Suprapubic skin (tissue), 3 donors: ENCODE data around the gene MAP3K1.

ENCODE experiments used
- CTCF ChIP-seq, 2 donors: fragments of 200-600 bp in 1 of 2; fragments of 450-650 bp in 1 of 2; sonication (generic) in 1 of 2; IDR thresholded peaks; one replicate each; pipeline ENCODE4 v1.5.1; 2016 to 2019; ENCODE audit warnings: antibody characterized with exemption in 2 of 2, mild to moderate bottlenecking in 1 of 2, moderate library complexity in 1 of 2
- EP300 ChIP-seq: sonication (generic); formaldehyde crosslinking; IDR thresholded peaks from one replicate; pipeline ENCODE4 v1.6.1; 2017; ENCODE audit warnings: antibody characterized with exemption

GRCh38 chr5:56812110-56812509 lies 3.2 kb upstream of the MAP3K1 start:
- TF ChIP-seq CTCF (IDR thresholded peaks at IDR 0.05): no peak
- TF ChIP-seq EP300: no peak
